IPS-18c (cell line): Measurements from ENCODE around the gene CCDC7.
"Not testable (repeated sequence)": the region's sequence is repeated elsewhere in the genome, so short reads cannot be mapped to it uniquely, and the experiment has no call there.

Experiments used
- H3K4me3 ChIP-seq: 2 replicates; pipeline ENCODE4 v1.7.0; 2013; ENCODE audit warnings: low read depth, mild to moderate bottlenecking, low read length, moderate library complexity; ENCODE audit not compliant: insufficient read depth
- H3K9me3 ChIP-seq: one replicate; pipeline ENCODE4 v1.6.1; 2013; ENCODE audit warnings: mild to moderate bottlenecking, low read length, moderate library complexity; ENCODE audit not compliant: control insufficient read depth, insufficient read depth

CCDC7 gene

GRCh38 chr10:32888161-32888927 is 442.4 kb downstream of the CCDC7 start:
- H3K4me3 ChIP-seq: no peak overlapping the region
- H3K9me3 ChIP-seq: no peaks in the 10 kb centered on the region

DNA sequence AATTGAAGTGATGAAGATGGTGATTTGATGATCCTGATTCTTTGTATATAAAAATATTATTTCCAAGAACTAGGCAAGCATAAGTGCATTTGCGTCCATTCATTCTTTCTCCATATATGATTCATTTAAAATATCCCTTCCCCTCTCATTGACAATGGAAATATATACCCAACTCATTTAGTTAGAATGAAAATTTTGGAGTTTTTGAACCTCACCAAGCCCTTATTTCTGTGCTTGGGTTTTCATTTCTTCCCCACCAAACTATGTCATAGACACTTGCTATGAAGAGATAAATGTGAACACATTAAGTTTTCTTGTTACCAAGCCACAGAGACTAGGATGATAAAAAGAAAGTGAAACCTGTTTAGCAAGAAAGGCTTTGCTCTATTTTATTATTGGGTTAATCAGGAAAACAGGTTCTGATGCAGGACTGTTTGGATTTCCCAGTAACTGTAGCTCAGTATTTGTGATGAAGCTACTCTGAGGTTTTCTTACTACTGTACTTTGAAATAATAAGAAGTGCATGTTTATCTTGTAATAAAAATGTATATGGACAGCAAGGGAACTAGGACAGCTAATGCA is 443.8 kb downstream of the CCDC7 start:
- no peaks in the 10 kb centered on the region for H3K9me3 ChIP-seq
- no peak overlapping the region for H3K4me3 ChIP-seq

DNA sequence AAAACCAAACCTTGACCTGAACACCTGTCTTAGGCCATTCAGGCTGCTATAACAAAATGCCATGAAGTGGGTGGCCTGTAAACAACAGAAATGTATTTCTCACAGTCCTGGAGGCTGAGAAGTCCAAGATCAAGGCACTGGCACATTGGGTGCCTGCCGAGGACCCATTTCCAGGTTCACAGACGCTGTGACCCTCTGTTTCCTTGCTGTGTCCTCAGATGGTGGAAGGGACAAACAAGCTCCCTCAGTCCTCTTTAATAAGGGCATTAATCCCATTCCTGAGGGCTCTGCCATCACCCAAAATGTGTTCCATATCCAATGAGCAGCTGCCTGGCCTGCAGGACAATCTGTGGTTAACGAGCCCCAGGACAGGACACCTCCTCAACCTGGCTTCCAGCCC is 444.5 kb downstream of the CCDC7 start:
- no peak overlapping the region for H3K4me3 ChIP-seq
- no peaks in the 10 kb centered on the region for H3K9me3 ChIP-seq

- Histone ChIP-seq H3K9me3 (no peaks in the 10 kb centered on the region), H3K4me3 (no peak overlapping the region)
These were observed 445.3 kb downstream of the CCDC7 start for GRCh38 chr10:32891261-32891660.

DNA sequence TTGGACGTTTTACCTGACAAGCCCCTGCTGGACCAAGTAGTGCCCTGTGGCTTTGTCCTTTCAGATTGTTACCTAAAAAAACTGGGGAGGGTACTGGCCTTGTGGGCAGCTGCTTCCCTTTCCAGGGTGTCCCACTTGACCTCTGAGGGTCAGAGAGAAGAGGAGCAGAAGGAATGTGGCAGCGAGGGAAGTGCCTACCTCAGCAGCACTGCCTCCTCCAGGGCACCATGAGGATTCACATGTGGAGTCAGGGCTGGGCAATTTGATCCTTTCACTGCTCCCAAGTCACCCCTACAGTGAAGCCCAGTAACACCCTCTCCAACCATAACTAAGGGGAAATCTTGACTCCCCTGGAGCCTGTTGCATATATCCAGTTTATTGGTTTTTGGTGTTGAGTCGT is 447.5 kb downstream of the CCDC7 start:
- no peaks in the 10 kb centered on the region for H3K9me3 ChIP-seq
- H3K4me3 ChIP-seq: no peak overlapping the region

DNA sequence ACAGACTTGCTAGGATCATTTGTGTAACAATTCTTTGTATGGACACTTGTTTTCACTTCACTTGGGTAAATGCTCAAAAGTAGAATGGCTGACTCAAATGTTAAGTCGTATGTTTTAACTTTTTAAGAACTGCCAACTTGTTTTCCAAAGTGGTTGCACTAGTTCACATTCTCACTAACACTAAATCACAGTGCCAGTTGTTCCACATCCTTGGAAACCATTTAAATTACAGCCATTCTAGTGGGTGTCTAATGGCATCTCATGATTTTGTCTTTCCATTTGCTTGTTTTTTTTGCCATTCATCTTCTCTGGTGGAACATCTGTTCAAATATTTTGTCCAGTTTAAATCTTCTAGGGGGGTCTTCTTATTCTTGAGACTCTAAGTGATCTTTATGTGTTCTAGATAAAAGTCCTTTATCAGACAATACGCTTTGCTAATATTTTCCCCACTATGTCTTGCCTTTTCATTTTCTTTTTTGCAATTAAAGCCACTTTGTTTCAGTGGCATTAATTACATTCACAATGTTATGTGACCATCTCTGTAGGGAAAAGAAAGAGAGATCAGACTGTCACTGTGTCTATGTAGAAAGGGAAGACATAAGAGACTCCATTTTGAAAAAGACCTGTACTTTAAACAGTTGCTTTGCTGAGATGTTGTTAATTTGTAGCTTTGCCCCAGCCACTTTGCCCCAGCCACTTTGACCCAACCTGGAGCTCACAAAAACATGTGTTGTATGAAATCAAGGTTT is 448.1 kb downstream of the CCDC7 start:
- Histone ChIP-seq H3K9me3 (no peaks in the 10 kb centered on the region), H3K4me3 (no peak overlapping the region)

DNA sequence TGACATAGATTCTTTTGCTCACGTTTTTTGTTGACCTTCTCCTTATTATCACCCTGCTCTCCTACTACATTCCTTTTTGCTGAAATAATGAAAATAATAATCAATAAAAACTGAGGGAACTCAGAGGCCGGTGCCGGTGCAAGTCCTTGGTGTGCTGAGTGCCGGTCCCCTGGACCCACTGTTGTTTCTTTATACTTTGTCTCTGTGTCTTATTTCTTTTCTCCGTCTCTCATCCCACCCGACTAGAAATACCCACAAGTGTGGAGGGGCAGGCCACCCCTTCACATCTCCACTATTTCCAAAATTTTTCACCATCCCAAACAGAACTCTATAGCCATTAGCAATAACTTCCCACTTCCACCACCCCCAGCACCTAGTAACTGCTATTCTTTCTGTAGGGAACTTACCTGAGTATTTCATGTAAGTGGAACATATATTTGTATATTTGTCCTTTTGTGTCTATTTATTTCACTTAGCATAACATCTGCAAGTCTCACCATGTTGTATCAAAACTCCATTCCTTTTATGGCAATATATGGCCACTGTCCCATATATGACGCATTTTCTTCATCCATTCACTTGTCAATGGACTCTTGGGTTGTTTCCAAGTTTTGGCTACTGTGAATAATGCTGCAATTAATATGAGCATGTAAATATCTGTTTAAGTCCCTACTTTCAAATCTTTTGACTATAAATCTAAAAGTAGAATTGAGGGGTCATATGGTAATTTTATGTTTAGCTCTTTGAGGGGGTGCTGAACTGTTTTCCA is 449.4 kb downstream of the CCDC7 start:
- not testable (repeated sequence) for H3K4me3 ChIP-seq

DNA sequence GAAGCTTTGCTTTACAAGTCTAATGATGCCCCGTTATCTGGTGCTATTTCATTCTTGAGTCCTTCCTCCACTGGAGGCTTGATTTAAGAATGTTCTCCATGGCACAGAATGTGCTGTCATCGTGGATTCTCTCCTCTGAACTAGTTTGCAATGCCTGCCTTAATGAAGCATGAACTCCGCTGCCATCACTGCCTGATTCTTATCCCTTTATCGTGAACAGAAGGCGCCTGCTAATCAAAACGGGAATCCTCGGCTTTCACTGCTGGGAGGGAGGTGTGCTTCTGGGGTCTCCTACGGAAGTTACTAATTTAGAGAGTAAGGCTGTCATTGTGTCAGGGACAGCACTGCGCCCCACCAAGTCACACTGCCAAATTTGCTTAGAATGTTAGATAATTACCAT is 455.9 kb downstream of the CCDC7 start:
- Histone ChIP-seq H3K9me3 (no peaks in the 10 kb centered on the region), H3K4me3 (no peak overlapping the region)

More for the DNA sequence above, 449.4 kb downstream of the CCDC7 start:
- not testable (repeated sequence) for H3K9me3 ChIP-seq

- H3K9me3 ChIP-seq: no peaks in the 10 kb centered on the region
- no peak overlapping the region for H3K4me3 ChIP-seq
These were observed 459.5 kb downstream of the CCDC7 start for GRCh38 chr10:32905466-32905865.

DNA sequence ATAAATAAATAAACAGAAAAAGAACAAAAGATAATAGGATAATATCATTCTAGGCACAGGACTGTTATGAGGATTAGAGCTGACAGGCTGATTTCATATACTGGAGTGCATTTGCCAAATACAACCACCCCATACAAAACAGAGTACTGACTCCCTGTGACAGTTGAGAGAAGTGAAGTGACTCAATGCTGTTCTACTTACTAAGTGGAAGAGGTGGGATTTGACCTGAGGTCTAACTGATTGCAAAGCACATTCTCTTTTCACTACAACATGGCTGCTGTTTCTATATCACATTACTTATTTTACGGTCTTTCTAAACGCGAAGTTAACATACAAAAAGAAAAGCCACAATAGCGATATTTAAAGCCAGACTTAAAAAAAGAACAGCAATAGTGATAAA is 460.7 kb downstream of the CCDC7 start:
- Histone ChIP-seq H3K9me3 (no peaks in the 10 kb centered on the region), H3K4me3 (no peak overlapping the region)

- H3K9me3 ChIP-seq: peaks cover 3% of the 10 kb centered on the region
- H3K4me3 ChIP-seq: no peak overlapping the region
These were observed 463.5 kb downstream of the CCDC7 start for GRCh38 chr10:32909456-32909855.

DNA sequence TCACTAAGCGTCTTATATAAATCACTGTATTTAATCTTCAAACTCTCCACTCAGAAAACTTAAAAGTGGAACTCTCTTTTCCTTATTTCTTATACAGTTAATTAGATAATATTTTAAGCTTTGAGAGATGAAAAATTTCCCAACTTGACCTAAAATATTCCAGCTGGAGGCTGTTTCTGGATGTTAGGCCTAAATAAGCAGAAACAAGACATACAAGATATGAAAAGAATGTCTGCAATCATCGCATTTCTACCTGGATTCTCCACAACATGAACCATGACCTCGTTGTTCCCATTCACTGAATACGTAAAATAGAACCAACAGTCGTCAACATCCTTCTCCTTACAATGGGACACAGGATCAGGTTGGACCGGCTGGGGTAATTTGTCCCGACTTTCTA is 464.0 kb downstream of the CCDC7 start:
- not testable (repeated sequence) for H3K9me3 ChIP-seq, H3K4me3 ChIP-seq

- H3K4me3 ChIP-seq: no peak overlapping the region
- H3K9me3 ChIP-seq: peaks cover 3% of the 10 kb centered on the region
These were observed 465.5 kb downstream of the CCDC7 start for GRCh38 chr10:32911285-32912016.

DNA sequence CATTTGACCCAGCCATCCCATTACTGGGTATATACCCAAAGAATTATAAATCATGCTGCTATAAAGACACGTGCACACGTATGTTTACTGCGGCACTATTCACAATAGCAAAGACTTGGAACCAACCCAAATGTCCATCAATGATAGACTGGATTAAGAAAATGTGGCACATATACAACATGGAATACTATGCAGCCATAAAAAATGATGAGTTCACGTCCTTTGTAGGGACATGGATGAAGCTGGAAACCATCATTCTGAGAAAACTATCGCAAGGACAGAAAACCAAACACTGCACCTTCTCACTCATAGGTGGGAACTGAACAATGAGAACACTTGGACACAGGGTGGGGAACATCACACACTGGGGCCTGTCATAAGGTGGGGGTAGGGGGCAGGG is 471.9 kb downstream of the CCDC7 start:
- not testable (repeated sequence) for H3K4me3 ChIP-seq, H3K9me3 ChIP-seq

DNA sequence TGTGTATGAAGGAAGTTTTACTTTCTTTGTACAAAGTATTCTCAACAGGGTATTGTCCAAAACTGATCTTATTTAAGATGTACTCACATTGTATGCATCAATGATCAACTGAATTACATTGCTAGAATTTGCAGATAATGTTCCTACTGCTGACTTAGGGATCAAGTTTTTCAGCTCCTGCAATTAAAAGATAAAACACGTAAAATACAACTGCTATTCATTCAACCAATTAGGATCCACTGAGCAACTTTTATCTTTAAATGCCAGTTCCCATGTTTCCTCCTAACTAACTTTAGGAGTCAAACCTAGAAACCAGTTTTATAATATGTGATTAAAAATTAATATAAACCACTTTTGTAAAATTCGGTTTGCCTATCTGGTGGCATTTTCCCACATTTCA is 476.2 kb downstream of the CCDC7 start:
- Histone ChIP-seq H3K9me3 (peaks cover 2% of the 10 kb centered on the region), H3K4me3 (no peak overlapping the region)

DNA sequence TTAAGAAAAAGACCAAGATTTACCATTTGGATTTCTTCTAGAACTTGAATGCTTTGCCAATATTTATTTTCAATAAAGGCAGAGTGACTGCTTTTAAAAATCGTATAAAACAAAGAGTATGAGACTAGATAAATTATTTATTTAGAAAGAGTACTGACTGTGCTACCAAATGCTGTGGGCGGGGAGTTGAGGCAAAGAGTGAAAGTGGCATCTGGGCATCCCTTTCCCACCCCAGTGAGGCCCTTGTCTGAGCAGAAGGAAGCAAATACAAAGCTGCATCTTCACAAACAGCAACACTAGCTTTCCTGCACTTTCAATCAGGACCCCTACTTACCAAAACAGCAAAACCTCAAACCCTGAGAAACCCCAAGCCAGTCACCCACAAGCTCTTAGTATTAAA is 477.2 kb downstream of the CCDC7 start:
- peaks cover 2% of the 10 kb centered on the region for H3K9me3 ChIP-seq
- no peak overlapping the region for H3K4me3 ChIP-seq

GRCh38 chr10:32923849-32924248 is 477.9 kb downstream of the CCDC7 start:
- no peaks in the 10 kb centered on the region for H3K9me3 ChIP-seq
- H3K4me3 ChIP-seq: no peak overlapping the region
